ENCODE data around the gene TLNRD1.

The TLNRD1 gene

DNA sequence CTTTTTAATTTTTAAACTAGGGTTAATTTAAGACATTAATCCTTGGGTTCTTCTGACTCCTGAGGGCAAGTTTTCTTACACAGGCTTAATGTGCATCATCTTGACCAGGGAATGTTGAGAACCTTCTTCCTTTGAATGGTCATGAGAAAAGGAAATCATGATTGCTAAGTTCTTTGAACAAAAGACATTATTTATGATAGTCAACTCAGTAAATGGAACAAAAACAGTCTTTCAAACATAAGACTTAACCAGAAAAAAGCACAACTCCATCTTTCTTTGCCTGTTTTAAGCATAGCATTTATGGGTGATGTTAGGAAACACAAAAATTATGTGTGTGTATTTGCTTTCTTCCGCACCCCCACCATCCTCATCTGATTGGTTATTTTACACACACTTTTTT is 5.4 kb downstream of the TLNRD1 start:
- DNase-seq (ENCODE audit: low spot score): no peak
- TF ChIP-seq, protein P1, sequence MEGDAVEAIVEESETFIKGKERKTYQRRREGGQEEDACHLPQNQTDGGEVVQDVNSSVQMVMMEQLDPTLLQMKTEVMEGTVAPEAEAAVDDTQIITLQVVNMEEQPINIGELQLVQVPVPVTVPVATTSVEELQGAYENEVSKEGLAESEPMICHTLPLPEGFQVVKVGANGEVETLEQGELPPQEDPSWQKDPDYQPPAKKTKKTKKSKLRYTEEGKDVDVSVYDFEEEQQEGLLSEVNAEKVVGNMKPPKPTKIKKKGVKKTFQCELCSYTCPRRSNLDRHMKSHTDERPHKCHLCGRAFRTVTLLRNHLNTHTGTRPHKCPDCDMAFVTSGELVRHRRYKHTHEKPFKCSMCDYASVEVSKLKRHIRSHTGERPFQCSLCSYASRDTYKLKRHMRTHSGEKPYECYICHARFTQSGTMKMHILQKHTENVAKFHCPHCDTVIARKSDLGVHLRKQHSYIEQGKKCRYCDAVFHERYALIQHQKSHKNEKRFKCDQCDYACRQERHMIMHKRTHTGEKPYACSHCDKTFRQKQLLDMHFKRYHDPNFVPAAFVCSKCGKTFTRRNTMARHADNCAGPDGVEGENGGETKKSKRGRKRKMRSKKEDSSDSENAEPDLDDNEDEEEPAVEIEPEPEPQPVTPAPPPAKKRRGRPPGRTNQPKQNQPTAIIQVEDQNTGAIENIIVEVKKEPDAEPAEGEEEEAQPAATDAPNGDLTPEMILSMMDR (IDR thresholded peaks at IDR 0.05; ENCODE audit: extremely low read depth, insufficient read depth, missing control alignments): no peak
- in situ Hi-C loops (cut with MboI; ENCODE audit: low pct_unique_long_range_greater_than_20kb, low sequenced_read_pairs, unreplicated experiment): no loop called here

DNA sequence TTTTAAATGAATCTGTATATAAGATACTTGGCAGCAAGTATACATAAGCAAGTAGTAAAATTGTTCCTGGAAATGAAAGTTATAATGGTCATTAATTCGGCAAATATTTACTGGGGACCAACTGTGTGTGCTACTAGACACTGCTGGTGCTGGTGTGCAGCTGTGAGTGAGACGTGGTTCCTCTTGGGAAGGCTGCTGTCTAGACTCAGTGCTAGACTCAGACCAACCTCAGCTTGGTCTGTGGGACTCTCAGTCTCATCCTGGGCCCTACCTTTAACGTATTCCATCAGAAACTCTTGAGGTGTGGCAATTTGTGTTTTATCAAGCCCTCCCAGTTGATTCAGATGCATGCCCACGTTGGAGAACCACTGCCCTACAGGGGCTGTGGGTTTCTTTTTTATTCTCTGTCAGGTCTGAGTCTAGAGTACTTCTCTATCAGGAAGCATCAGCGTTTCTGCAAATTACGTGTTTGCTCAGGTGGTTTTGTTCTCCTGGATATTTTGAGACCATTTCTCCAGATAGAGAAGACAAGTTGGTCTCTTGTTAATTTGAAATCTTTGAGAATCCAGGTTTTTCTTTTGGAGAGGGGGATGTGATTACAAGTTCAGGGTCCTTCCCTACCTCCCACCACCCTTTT is 6.8 kb downstream of the TLNRD1 start:
- TF ChIP-seq, protein P1 (IDR thresholded peaks at IDR 0.05; ENCODE audit: extremely low read depth, insufficient read depth, missing control alignments): no peak
- in situ Hi-C loops (cut with MboI; ENCODE audit: low pct_unique_long_range_greater_than_20kb, low sequenced_read_pairs, unreplicated experiment): no loop called here
- no peak for DNase-seq (ENCODE audit: low spot score)

DNA sequence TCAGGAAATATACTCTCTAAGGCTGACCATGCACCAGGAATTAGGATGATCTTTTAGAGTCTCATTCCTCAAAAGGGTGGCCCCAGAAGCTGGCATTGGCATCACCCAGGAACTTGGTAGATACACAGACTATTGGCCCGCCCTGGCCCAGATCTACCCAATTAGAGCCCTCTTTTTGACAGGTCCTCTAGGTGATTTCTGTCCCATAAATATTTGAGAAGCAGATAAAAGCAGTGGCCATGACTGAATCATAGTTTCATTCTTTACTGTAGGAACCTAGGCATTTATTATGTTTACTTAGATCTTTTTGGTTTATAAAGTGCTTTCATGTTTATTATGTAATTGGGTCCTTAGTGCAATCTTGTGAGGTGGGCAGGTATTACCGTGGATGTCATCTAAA is 7.6 kb downstream of the TLNRD1 start:
- TF ChIP-seq, protein P1 (IDR thresholded peaks at IDR 0.05; ENCODE audit: extremely low read depth, insufficient read depth, missing control alignments): no peak
- in situ Hi-C loops (cut with MboI; ENCODE audit: low pct_unique_long_range_greater_than_20kb, low sequenced_read_pairs, unreplicated experiment): no loop called here
- DNase-seq (ENCODE audit: low spot score): no peak

DNA sequence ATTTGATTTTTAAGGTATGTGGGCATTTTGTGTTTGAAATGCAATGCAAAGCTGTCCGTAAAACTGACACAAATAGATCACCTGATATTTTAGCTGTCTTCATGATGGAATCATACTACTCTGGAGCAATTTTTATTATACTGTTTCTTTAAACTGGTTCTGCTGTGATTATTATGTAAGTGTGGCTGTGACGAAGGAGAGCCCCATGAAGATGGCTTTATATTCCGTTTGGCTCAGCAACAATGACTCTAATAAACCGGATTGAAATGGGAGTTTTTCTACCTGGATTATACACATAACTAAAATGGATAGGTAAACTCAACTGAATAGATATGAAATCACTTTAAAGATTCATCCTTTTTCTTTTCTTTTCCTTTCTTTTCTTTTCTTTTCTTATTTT is 9.4 kb downstream of the TLNRD1 start:
- TF ChIP-seq, protein P1 (IDR thresholded peaks at IDR 0.05; ENCODE audit: extremely low read depth, insufficient read depth, missing control alignments): no peak
- in situ Hi-C loops (cut with MboI; ENCODE audit: low pct_unique_long_range_greater_than_20kb, low sequenced_read_pairs, unreplicated experiment): no loop called here
- DNase-seq (ENCODE audit: low spot score): no peak

DNA sequence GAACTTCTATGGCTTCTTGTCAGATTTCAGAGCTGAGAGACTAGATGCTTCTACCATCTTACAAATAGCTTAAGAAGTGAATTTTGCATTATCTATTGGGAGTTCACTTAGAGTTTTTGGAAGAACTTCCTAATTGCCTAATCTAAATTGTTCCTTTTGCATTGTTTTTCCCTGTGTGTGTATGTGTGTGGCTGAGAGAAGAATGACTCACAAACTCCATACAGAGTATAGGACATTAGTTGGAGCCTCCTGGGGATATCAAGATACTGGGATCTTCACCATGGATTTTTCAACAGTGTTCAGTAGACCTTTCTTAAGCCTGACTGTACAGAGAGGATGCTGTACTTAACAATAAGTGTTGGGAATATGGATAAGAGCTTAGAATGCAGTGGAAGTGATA is 10.9 kb downstream of the TLNRD1 start:
- DNase-seq (ENCODE audit: low spot score): no peak
- TF ChIP-seq, protein P1 (IDR thresholded peaks at IDR 0.05; ENCODE audit: extremely low read depth, insufficient read depth, missing control alignments): no peak
- in situ Hi-C loops (cut with MboI; ENCODE audit: low pct_unique_long_range_greater_than_20kb, low sequenced_read_pairs, unreplicated experiment): no loop called here

DNA sequence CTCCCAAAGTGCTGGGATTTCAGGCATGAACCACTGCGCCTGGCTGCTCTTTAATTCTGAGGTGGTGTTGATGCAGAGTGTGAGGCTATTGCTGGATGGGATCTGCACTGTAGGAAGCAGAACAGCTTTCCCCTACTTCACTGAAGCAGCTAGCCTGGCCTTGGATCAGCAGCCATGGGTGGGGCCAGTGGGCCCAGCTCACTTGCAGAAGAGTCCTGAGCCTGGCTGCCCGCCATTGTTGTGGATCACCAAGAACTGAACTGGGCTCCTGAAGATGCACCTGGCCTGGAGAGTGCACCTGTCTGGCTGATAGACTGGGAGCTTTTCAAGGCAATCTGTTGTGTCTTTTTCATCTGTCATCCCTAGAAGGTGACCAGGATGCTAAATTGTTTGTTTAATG is 11.9 kb downstream of the TLNRD1 start:
- in situ Hi-C loops (cut with MboI; ENCODE audit: low pct_unique_long_range_greater_than_20kb, low sequenced_read_pairs, unreplicated experiment): no loop called here
- TF ChIP-seq, protein P1 (IDR thresholded peaks at IDR 0.05; ENCODE audit: extremely low read depth, insufficient read depth, missing control alignments): no peak
- no peak for DNase-seq (ENCODE audit: low spot score)

Data from GM13977 (cell line).